ENCODE results near the gene GRID1. TPM values are rescaled to one million over a fixed set of nuclear protein-coding genes. Genes with fewer than 3 reads are reported as not detected.

GRID1 gene
- total RNA-seq, 2 experiments from 2014 or later, result not detected

GRCh38 chr10:86024281-86025041 is 342.1 kb downstream of the GRID1 start:
- no peak overlapping the region for H3K27ac Mint-ChIP-seq
- H3K9me3 Mint-ChIP-seq, result no peaks in the 10 kb centered on the region
- H3K36me3 Mint-ChIP-seq, result no peaks in the 10 kb centered on the region
- no peaks in the 10 kb centered on the region for H3K4me1 Mint-ChIP-seq
- ATAC-seq (ENCODE audit: low read depth) (no peak), DNase-seq (no peak)
- no peak overlapping the region for H3K4me3 Mint-ChIP-seq
- no peaks in the 10 kb centered on the region for H3K27me3 Mint-ChIP-seq
- POLR2A ChIA-PET, result no interaction called here

- Mint-ChIP-seq H3K4me3 (no peak overlapping the region), H3K36me3 (no peaks in the 10 kb centered on the region), H3K27me3 (no peaks in the 10 kb centered on the region), H3K4me1 (no peaks in the 10 kb centered on the region), H3K27ac (no peak overlapping the region), H3K9me3 (no peaks in the 10 kb centered on the region)
- no peak for ATAC-seq (ENCODE audit: low read depth)
- POLR2A ChIA-PET, result no interaction called here
- no peak for DNase-seq
Observed at GRCh38 chr10:86023931-86024280, 342.7 kb downstream of the GRID1 start.

- no peak for ATAC-seq (ENCODE audit: low read depth)
- H3K9me3 Mint-ChIP-seq, result no peaks in the 10 kb centered on the region
- POLR2A ChIA-PET, result no interaction called here
- H3K27ac Mint-ChIP-seq, result no peak overlapping the region
- no peaks in the 10 kb centered on the region for H3K36me3 Mint-ChIP-seq
- no peak overlapping the region for H3K4me3 Mint-ChIP-seq
- no peaks in the 10 kb centered on the region for H3K27me3 Mint-ChIP-seq
- no peak for DNase-seq
- no peaks in the 10 kb centered on the region for H3K4me1 Mint-ChIP-seq
Observed at GRCh38 chr10:86023336-86023735, 343.3 kb downstream of the GRID1 start.

GRCh38 chr10:86022906-86023305 is 343.7 kb downstream of the GRID1 start:
- H3K4me3 Mint-ChIP-seq, result no peak overlapping the region

GRCh38 chr10:86020134-86020533 is 346.5 kb downstream of the GRID1 start:
- DNase-seq, result no peak
- Mint-ChIP-seq H3K4me3 (no peak overlapping the region), H3K27ac (no peak overlapping the region), H3K9me3 (no peaks in the 10 kb centered on the region), H3K27me3 (no peaks in the 10 kb centered on the region), H3K36me3 (no peaks in the 10 kb centered on the region), H3K4me1 (no peaks in the 10 kb centered on the region)
- no peak for ATAC-seq (ENCODE audit: low read depth)
- POLR2A ChIA-PET, result no interaction called here

More at GRCh38 chr10:86022906-86023305, 343.7 kb downstream of the GRID1 start:
- Mint-ChIP-seq H3K27me3 (no peaks in the 10 kb centered on the region), H3K9me3 (no peaks in the 10 kb centered on the region), H3K27ac (no peak overlapping the region), H3K4me1 (no peaks in the 10 kb centered on the region), H3K36me3 (no peaks in the 10 kb centered on the region)
- POLR2A ChIA-PET, result no interaction called here
- ATAC-seq (ENCODE audit: low read depth) (no peak), DNase-seq (no peak)

DNA sequence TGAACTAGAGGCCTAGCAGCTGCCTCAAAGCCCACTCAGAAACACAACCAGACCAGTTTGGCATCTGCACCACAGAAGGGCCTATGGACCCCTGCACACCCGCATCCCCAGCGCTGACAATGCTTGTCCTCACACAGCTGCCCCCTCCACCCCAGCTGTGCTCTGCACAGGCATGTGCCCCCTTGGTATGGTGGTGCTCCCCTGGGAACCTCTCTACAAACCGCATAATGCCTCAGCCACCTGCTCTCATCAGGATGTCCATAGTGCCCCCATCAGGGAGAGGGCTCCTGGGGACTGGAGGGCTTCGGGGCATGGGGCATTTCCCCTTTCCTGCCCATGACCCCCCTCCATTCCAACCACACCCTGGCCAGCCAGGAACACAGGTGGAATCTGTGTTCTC is 347.5 kb downstream of the GRID1 start:
- H3K27me3 Mint-ChIP-seq, result no peaks in the 10 kb centered on the region
- no peak for DNase-seq
- no peak for ATAC-seq (ENCODE audit: low read depth)
- no peaks in the 10 kb centered on the region for H3K9me3 Mint-ChIP-seq
- no peaks in the 10 kb centered on the region for H3K36me3 Mint-ChIP-seq
- POLR2A ChIA-PET, result no interaction called here
- H3K4me3 Mint-ChIP-seq, result no peak overlapping the region
- H3K27ac Mint-ChIP-seq, result no peak overlapping the region
- H3K4me1 Mint-ChIP-seq, result no peaks in the 10 kb centered on the region

DNA sequence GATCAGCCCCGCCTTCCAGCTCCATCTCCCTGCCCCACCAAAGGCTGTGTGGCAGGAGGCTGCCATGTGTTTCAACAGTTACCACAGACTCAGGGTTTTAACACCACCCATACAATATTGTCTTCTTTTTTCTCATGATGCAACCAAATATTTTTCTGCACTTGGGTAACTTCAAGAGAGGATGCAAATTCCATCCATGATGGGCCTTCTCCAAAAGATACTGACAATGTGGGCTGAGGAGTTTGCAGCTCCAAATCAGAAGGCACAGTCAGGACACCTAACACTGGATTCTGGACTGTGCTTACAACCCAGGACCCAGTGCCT is 347.9 kb downstream of the GRID1 start:
- Mint-ChIP-seq H3K4me1 (no peaks in the 10 kb centered on the region), H3K27me3 (no peaks in the 10 kb centered on the region), H3K36me3 (no peaks in the 10 kb centered on the region), H3K27ac (no peak overlapping the region), H3K9me3 (no peaks in the 10 kb centered on the region), H3K4me3 (no peak overlapping the region)
- ATAC-seq (ENCODE audit: low read depth) (no peak), DNase-seq (no peak)
- POLR2A ChIA-PET, result no interaction called here

DNA sequence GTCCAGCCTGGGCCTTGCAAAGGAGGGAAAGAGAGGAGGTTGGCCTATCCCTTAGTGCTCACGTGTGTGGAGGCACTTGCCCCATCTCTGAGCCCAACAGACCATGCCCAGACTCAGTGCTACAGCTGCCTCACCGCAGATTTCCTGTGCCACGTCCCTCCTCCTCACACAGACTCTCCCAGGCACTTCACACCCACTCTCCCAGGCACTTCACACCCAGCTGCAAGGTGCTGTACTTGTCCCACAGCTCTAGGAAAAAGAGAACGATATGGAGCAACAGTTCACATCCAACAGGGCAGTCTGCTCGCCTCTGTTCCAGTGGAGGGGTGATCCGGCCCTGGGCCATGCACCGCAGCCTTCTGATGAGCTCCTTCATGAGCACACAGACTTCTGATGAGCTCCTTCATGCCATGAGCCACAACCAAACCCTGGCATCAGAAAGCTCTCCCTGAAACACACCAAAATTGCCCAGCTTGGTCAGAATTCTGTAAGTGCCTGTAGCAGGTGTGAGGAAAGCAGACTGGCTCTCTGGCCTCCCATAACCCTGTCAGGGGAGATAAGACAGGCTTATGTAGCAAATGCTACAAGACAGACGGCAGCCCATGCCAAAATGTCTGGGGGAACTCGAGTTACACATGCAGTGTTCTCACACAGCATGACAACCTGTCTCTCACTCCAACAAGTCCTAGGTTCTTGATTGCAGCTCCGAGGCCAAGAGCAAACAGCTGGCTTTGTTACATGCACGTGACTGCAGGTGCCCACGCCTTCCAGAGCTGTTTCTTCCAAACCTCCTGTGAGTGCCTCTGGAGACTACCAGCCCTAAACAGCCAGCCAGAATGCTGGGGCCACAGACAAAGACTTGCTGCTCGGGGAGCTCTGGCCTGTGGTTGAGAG is 348.5 kb downstream of the GRID1 start:
- ATAC-seq (ENCODE audit: low read depth) (no peak), DNase-seq (no peak)
- Mint-ChIP-seq H3K27ac (no peak overlapping the region), H3K4me1 (no peaks in the 10 kb centered on the region), H3K27me3 (no peaks in the 10 kb centered on the region), H3K36me3 (no peaks in the 10 kb centered on the region), H3K9me3 (no peaks in the 10 kb centered on the region), H3K4me3 (no peak overlapping the region)
- POLR2A ChIA-PET, result no interaction called here

DNA sequence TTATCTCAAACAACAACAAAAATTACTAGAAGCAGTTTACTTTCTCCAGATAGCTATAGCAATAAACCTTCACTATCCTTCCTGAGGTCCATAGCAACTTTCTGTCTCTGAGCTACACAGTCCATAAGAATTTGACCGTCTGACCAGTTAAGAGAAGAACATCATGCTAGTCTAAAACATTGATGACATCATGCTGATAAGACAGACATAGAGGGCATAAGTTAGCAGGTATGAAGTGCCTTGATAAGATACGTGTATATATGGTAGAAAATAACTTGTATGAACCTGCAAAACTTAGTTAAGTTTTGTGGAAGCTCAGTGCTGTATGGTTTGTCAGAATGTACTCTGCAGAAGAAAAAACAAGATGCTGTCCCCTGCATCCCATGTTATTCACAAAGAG is 353.0 kb downstream of the GRID1 start:
- POLR2A ChIA-PET, result no interaction called here
- Mint-ChIP-seq H3K36me3 (no peaks in the 10 kb centered on the region), H3K27ac (no peak overlapping the region), H3K4me1 (no peaks in the 10 kb centered on the region), H3K9me3 (no peaks in the 10 kb centered on the region), H3K27me3 (peaks cover 3% of the 10 kb centered on the region), H3K4me3 (no peak overlapping the region)
- ATAC-seq (ENCODE audit: low read depth), result no peak
- DNase-seq, result no peak

GRCh38 chr10:86007171-86007570 is 359.4 kb downstream of the GRID1 start:
- no peak overlapping the region for H3K4me3 Mint-ChIP-seq
- DNase-seq (no peak), ATAC-seq (ENCODE audit: low read depth) (no peak)
- POLR2A ChIA-PET, result no interaction called here
- H3K27me3 Mint-ChIP-seq, result peaks cover 11% of the 10 kb centered on the region
- H3K4me1 Mint-ChIP-seq, result no peaks in the 10 kb centered on the region
- H3K36me3 Mint-ChIP-seq, result no peaks in the 10 kb centered on the region
- no peak overlapping the region for H3K27ac Mint-ChIP-seq
- no peaks in the 10 kb centered on the region for H3K9me3 Mint-ChIP-seq

- no peak for ATAC-seq (ENCODE audit: low read depth)
Observed at GRCh38 chr10:86004337-86004736, 362.3 kb downstream of the GRID1 start.

GRCh38 chr10:86003201-86003621 is 363.4 kb downstream of the GRID1 start:
- DNase-seq (no peak), ATAC-seq (ENCODE audit: low read depth) (no peak)
- Mint-ChIP-seq H3K9me3 (no peaks in the 10 kb centered on the region), H3K27ac (no peak overlapping the region), H3K27me3 (peaks cover 21% of the 10 kb centered on the region), H3K36me3 (no peaks in the 10 kb centered on the region), H3K4me3 (no peak overlapping the region), H3K4me1 (no peaks in the 10 kb centered on the region)
- POLR2A ChIA-PET, result no interaction called here

More at GRCh38 chr10:86004337-86004736, 362.3 kb downstream of the GRID1 start:
- H3K36me3 Mint-ChIP-seq, result no peaks in the 10 kb centered on the region
- H3K27me3 Mint-ChIP-seq, result peaks cover 20% of the 10 kb centered on the region
- DNase-seq, result no peak
- no peak overlapping the region for H3K4me3 Mint-ChIP-seq
- no peaks in the 10 kb centered on the region for H3K9me3 Mint-ChIP-seq
- POLR2A ChIA-PET, result no interaction called here
- no peaks in the 10 kb centered on the region for H3K4me1 Mint-ChIP-seq
- no peak overlapping the region for H3K27ac Mint-ChIP-seq

DNA sequence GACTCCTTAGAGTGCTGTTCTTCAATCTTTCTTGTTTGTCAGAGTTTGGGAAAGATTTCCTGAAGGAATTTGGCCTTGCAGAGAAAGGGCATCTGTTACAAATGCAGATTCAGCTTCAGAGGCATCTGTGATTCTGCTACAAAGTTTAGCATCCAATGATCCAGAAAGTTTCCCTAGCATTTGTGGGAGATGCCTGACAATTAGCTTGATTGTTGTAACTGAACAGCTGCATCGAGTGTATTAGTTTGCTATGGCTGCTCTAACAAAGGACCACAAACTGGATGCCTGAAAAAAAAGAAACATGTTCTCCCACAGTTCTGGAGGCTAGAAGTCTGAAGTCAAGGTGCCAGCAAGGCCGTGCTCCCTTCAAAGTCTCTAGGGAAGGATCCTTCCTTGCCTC is 365.1 kb downstream of the GRID1 start:
- no peak overlapping the region for H3K27ac Mint-ChIP-seq
- H3K27me3 Mint-ChIP-seq, result peaks cover 24% of the 10 kb centered on the region
- H3K4me1 Mint-ChIP-seq, result no peaks in the 10 kb centered on the region
- H3K36me3 Mint-ChIP-seq, result no peaks in the 10 kb centered on the region
- H3K9me3 Mint-ChIP-seq, result no peaks in the 10 kb centered on the region
- POLR2A ChIA-PET, result no interaction called here
- DNase-seq (no peak), ATAC-seq (ENCODE audit: low read depth) (no peak)
- H3K4me3 Mint-ChIP-seq, result no peak overlapping the region

DNA sequence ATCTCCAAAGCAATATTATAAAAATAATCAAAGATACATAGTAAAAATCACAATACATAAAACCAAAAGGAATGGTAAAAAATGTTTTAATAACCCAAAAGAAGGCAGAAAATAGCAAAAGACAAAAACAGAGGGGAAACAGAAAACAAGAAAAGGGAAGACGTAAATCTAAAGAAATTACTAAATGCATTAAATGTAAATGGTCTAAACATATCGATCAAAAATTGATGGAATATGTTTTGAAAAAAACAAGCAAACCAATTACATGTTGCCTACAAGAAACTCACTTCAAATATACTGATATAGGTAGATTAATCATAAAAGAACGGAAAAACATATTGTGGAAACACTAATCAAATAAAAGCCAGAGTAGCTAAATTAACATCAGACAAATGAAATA is 369.1 kb downstream of the GRID1 start:
- H3K4me3 Mint-ChIP-seq, result no peak overlapping the region
- no peaks in the 10 kb centered on the region for H3K4me1 Mint-ChIP-seq
- H3K9me3 Mint-ChIP-seq, result no peaks in the 10 kb centered on the region
- POLR2A ChIA-PET, result no interaction called here
- DNase-seq, result no peak
- H3K27me3 Mint-ChIP-seq, result peaks cover 26% of the 10 kb centered on the region
- H3K36me3 Mint-ChIP-seq, result no peaks in the 10 kb centered on the region
- no peak overlapping the region for H3K27ac Mint-ChIP-seq
- ATAC-seq (ENCODE audit: low read depth), result no peak

Data from activated naive CD8-positive, alpha-beta T cell treated with anti-CD3 and anti-CD28 coated beads, Interleukin-2, amount 10 ng/mL, durations not matched to agents 7 days and 5 days (primary cell).